Spinal cord (tissue), 10 donors: ENCODE data around the gene SLC23A3. TPM values are rescaled to one million over a fixed set of nuclear protein-coding genes. Genes with fewer than 3 reads are reported as not detected.

Experiments used
- DNase-seq, 6 donors: peaks; one replicate each; pipeline versions ENCODE4 v3.0.0 to v3.0.0-alpha.2; 2013 to 2015; ENCODE audit warnings: low spot score in 6 of 6, low read depth in 4 of 6
- H3K27ac ChIP-seq: one replicate; pipeline ENCODE4 v1.5.1; 2013; ENCODE audit warnings: low read depth, low read length, control low read depth
- H3K27me3 ChIP-seq: one replicate; pipeline ENCODE4 v1.6.1; 2013; ENCODE audit warnings: low read length; ENCODE audit not compliant: control insufficient read depth, insufficient read depth
- H3K36me3 ChIP-seq: one replicate; pipeline ENCODE4 v1.6.1; 2013; ENCODE audit warnings: low read length; ENCODE audit not compliant: control insufficient read depth, insufficient read depth
- H3K4me1 ChIP-seq: one replicate; pipeline ENCODE4 v1.6.1; 2013; ENCODE audit warnings: low read length; ENCODE audit not compliant: control insufficient read depth, insufficient read depth
- H3K4me3 ChIP-seq: one replicate; pipeline ENCODE4 v1.5.1; 2013; ENCODE audit warnings: low read depth, low read length, control low read depth
- H3K9me3 ChIP-seq: one replicate; pipeline ENCODE4 v1.6.1; 2013; ENCODE audit warnings: low read length; ENCODE audit not compliant: control insufficient read depth, insufficient read depth
- WGBS: methylation state at CpG from one replicate; pipeline ENCODE4 v1.1.5; 2013; ENCODE audit warnings: missing lambda C conversion rate; ENCODE audit not compliant: insufficient coverage; 5-methylcytosine and 5-hydroxymethylcytosine counted together
- polyA plus RNA-seq, 2 donors: library from polyadenylated mRNA; unstranded; fragments of 120-200 nt; gene quantifications; one replicate each; pipeline ENCODE4 v1.2.1, GENCODE V29; 2013; ENCODE audit not compliant: insufficient read length in 2 of 2
- total RNA-seq, 2 donors: library from RNA; depleted of rRNA in 1 of 2; stranded (reverse); fragments of 120-200 nt in 1 of 2; fragments of >200 nt in 1 of 2; gene quantifications; one replicate each; pipeline versions ENCODE4 v1.2.3 to v1.2.4, GENCODE V29; 2013 to 2014
- donor health status: healthy.

SLC23A3 gene
- total and polyA plus RNA-seq, 4 donors: 0.17 to 2.4 (median 1.2) TPM

DNA sequence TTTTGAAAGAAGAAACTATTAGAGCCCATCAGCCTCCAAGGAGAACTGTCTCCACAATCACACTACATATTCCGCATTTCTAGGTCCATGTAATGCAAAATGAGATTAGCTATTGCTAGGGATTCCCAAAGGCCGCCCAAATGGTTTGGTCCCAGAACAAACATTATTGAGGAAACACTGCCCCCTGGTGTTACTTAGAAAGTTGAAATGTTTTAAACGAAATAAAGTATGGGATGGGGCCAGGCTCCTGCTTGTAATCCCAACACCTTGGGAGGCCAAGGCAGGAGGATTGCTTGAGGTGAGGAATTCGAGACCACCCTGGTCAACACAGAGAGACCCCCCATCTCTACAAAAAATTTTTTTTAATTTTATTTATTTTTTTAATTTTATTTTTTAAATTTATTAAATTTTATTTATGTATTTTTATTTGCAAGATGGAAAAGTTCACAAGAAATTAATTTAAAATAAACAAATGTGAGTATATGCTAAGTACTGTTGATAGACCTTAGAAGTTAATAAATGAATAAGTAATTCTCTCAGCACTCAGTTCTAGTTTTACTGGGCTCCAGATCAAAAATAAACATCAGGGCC, 14.7 kb downstream of the SLC23A3 start:
- WGBS: 0% methylated on average over 1 of the region's 4 CpGs
- peaks cover 4% of the 10 kb centered on the region for H3K4me1 ChIP-seq
- H3K27me3 ChIP-seq: no peaks in the 10 kb centered on the region
- H3K4me3 ChIP-seq: no peak overlapping the region
- H3K9me3 ChIP-seq: no peaks in the 10 kb centered on the region
- H3K27ac ChIP-seq: no peak overlapping the region
- peaks cover 6% of the 10 kb centered on the region for H3K36me3 ChIP-seq
- DNase-seq: peak; percentile 43 to 96 (median 78)

DNA sequence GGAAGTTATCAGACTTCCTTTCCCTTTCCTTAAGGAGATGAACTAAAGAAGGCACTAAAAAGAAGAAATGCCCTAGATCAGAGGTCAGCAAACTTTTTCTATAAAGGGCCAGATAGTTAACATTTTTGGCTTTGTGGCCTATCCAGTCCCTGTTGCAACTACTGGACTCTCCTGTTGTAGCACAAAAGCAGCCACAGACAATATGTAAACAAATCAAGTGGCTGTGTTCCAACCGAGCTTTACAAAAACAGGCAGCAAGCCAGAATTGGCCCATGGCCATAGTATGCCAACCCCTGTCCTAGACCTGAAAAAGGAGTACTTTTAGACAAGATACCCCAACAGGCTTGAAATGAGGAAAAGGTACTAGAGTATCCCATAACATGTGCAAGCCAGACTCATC, 20.2 kb downstream of the SLC23A3 start:
- Histone ChIP-seq H3K36me3 (peaks cover 10% of the 10 kb centered on the region), H3K27me3 (no peaks in the 10 kb centered on the region), H3K27ac (no peak overlapping the region), H3K4me1 (peaks cover 5% of the 10 kb centered on the region), H3K9me3 (no peaks in the 10 kb centered on the region), H3K4me3 (no peak overlapping the region)
- DNase-seq: peak in 2 of 6 donors; percentile 20 to 38
- 14% methylated on average over 1 of the region's 1 CpG for WGBS

DNA sequence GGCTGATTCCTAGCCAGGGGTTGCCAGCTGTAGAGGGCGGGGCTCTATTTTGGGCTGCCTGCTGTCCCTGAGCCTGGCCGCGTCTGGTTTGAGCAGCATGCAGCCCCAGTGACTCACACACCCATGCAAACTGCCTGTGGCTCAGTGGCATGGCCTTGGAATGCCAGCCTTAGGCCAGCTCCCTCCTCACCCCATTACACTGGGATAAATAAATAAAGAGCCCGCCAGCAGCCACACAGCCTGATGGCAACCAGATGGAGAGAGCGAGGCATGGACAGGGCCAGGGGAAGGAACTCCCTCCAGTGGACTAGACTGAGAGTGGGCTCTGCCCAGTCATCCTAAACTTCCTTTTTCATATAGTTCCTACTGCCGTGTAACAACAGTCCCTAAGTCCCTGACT, 27.5 kb downstream of the SLC23A3 start:
- WGBS: 83% methylated on average over 5 of the region's 6 CpGs
- H3K9me3 ChIP-seq: no peaks in the 10 kb centered on the region
- no peak for DNase-seq
- H3K4me3 ChIP-seq: no peak overlapping the region
- peaks cover 12% of the 10 kb centered on the region for H3K36me3 ChIP-seq
- H3K27me3 ChIP-seq: no peaks in the 10 kb centered on the region
- H3K27ac ChIP-seq: no peak overlapping the region
- H3K4me1 ChIP-seq: no peaks in the 10 kb centered on the region

DNA sequence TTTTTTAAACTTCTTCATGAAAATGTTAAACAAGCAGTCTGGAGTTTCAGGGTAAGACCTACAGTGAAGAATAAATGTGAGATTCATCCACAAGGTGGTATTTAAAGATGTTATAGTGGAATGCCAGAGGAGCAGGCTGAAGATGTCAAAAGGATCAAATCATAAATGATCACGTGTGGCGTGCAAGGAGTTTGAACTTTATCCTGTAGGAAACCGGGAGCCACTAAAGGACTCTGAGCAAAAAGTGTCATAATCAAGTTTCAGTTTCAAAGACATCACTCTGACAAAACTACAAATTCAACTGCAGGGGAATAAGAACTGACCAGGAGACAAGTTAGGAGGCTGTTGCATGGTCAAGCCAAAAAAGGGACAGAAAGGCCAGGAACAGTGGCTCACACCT, 29.1 kb downstream of the SLC23A3 start:
- peaks cover 5% of the 10 kb centered on the region for H3K36me3 ChIP-seq
- no peaks in the 10 kb centered on the region for H3K27me3 ChIP-seq
- no peaks in the 10 kb centered on the region for H3K4me1 ChIP-seq
- 93% methylated on average over 3 of the region's 3 CpGs for WGBS
- no peak for DNase-seq
- no peak overlapping the region for H3K27ac ChIP-seq
- H3K9me3 ChIP-seq: no peaks in the 10 kb centered on the region
- no peak overlapping the region for H3K4me3 ChIP-seq

DNA sequence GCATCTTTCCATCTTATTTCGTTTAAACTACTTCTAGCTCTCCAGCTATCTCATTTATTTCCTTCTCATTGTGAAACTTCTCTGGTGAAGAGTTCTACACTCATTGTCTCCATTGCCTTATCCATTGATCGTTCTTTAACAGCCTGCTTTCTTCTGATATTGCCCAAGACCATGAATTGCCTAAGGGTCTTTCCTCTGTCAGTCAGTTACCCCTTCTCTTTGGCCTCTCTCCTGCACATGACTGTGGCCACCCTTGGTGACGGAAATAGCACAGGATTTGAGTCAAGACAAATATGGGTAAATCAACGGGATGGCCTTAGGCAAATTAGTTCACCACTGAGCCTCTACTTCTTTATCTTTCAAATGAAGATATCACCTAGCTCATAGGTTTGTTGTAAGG, 35.9 kb downstream of the SLC23A3 start:
- Histone ChIP-seq H3K4me1 (no peaks in the 10 kb centered on the region), H3K4me3 (no peak overlapping the region), H3K27me3 (no peaks in the 10 kb centered on the region), H3K36me3 (peaks cover 3% of the 10 kb centered on the region), H3K9me3 (no peaks in the 10 kb centered on the region), H3K27ac (no peak overlapping the region)
- no peak for DNase-seq
- 83% methylated on average over 2 of the region's 4 CpGs for WGBS

DNA sequence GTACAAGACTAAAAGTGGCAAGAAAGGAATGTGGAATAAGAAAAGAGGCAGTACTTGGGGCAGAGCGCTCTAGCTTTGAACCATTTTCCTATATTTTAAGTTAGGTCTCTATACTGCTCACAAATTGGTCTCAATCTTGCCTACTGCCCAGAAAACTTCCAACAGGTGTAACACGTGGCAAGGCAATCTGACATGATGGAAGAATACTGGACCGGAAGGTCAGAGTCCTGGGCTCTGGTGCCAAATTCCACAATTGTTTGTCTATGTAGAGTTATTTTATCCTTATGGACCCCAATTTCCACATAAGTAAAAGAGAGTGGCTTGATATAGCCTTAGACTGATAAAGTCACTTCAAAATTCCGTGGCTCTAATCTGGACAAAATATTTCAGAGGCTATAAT, 38.1 kb downstream of the SLC23A3 start:
- Histone ChIP-seq H3K27ac (no peak overlapping the region), H3K4me3 (no peak overlapping the region), H3K27me3 (no peaks in the 10 kb centered on the region), H3K36me3 (peaks cover 3% of the 10 kb centered on the region), H3K9me3 (no peaks in the 10 kb centered on the region), H3K4me1 (no peaks in the 10 kb centered on the region)
- no peak for DNase-seq
- whole genome bisulfite sequencing: 70% methylated on average over 2 of the region's 4 CpGs

DNA sequence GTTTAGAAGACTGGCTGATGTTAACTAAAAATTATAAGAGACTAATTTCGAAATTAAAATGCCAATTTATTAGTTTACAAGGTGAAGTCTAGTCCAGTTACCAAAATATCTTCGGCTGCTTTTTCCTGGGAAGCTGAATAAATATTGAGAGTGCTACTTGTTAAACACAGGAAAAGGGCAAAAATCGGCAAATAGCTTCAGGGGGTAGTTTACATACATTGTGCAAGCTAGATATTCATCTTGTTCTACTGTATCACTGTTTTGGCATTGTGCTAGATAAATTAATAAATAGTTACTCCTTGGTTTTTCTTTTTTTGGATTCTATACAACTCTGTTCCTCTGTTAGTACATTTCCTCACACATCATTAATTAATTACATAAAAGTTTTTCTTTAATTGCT, 38.5 kb downstream of the SLC23A3 start:
- Histone ChIP-seq H3K36me3 (peaks cover 3% of the 10 kb centered on the region), H3K27ac (no peak overlapping the region), H3K4me3 (no peak overlapping the region), H3K4me1 (no peaks in the 10 kb centered on the region), H3K27me3 (no peaks in the 10 kb centered on the region), H3K9me3 (no peaks in the 10 kb centered on the region)
- no peak for DNase-seq
- WGBS: no CpG with 5 or more reads among the region's 3 CpGs

DNA sequence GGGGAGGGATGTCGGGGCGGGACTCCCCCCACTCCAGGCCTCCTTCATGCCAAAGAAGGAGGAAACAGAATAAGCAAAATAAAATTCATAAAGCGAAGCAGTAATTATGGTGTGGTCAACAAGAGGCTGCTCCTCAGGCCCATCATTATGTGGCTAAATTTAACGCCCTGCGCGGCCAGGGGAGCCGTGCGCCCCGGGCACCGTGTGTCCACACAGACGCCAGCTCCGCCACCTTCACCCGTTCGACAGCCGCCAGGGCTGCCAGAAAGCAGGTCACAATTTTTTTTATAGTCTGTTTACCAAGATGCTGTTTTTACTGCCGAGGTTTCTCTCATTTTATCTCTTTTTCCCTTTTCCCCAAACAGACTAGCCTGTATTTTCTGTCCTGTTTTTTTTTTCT, 40.2 kb downstream of the SLC23A3 start:
- no peak overlapping the region for H3K27ac ChIP-seq
- WGBS: 98% methylated on average over 11 of the region's 16 CpGs

DNA sequence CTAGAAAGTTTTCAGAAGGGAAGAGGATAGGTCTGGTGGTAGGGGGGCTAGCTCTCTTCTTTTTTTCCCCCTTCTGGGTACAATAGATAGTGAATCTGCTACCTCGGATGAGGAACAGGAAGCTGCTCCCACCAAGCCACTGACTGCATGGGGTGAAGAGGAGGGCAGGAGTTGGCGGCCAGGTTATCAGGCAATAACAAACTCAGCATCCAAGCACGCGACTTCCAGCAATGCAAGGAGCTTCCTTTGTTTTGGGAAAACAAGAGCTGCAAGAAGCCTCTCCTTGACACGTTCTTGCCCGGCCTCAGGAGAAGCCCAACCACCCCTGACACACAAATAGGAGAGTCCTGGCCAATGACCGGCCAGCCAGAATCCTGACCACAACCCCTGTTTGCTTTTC, 41.4 kb downstream of the SLC23A3 start:
- Histone ChIP-seq H3K4me1 (peaks cover 6% of the 10 kb centered on the region), H3K36me3 (peaks cover 3% of the 10 kb centered on the region), H3K9me3 (no peaks in the 10 kb centered on the region), H3K27ac (no peak overlapping the region), H3K27me3 (no peaks in the 10 kb centered on the region), H3K4me3 (no peak overlapping the region)
- DNase-seq: peak in 1 of 6 donors; percentile 7
- WGBS: 79% methylated on average over 5 of the region's 7 CpGs

More for the DNA sequence above, 40.2 kb downstream of the SLC23A3 start:
- DNase-seq: no peak
- peaks cover 3% of the 10 kb centered on the region for H3K36me3 ChIP-seq
- H3K4me1 ChIP-seq: peaks cover 6% of the 10 kb centered on the region
- H3K4me3 ChIP-seq: no peak overlapping the region
- H3K9me3 ChIP-seq: no peaks in the 10 kb centered on the region
- no peaks in the 10 kb centered on the region for H3K27me3 ChIP-seq

DNA sequence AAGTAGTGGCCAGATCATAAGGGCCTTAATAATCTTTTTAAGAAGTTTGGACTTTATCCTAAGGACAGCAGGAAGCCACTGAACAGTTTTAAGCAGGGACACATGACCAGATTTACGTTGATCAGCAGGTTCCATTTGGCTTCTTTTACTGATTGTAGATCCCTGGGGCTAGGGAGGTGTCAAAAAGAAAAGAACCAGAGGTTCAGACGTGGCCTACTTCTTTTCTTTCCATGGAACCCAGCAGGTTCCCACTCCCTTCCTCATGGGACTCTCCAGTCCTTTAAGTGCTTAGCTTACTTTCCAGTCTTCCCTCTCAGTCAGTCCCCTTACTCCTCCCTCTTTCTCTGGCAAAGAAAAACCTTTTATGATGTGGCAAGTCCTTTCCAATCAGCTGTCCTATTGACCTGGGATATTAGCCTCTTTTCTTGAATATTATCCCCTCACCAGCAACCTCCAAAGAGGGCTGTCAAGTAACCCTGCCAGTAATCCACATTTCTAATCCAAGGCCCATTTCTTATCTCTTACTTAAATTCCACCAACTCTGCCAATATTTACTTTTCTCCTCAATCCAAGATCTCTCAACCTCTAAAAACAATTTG, 42.7 kb downstream of the SLC23A3 start:
- DNase-seq: no peak
- H3K4me1 ChIP-seq: peaks cover 9% of the 10 kb centered on the region
- H3K27me3 ChIP-seq: no peaks in the 10 kb centered on the region
- WGBS: 60% methylated on average over 2 of the region's 2 CpGs
- H3K36me3 ChIP-seq: peaks cover 3% of the 10 kb centered on the region
- no peak overlapping the region for H3K27ac ChIP-seq
- no peak overlapping the region for H3K4me3 ChIP-seq
- no peaks in the 10 kb centered on the region for H3K9me3 ChIP-seq
